A375 (cell line): ENCODE results near the gene AOAH. TPM values are rescaled to one million over a fixed set of nuclear protein-coding genes. Genes with fewer than 3 reads are reported as not detected.

Experiments
- total RNA-seq: library from RNA; depleted of rRNA; stranded (reverse); fragments of >200 nt; shearing (Covaris generic); gene quantifications from 2 replicates; pipeline ENCODE4 v1.2.3, GENCODE V29; 2014; rRNA removed

The AOAH gene
- 0.45 TPM in 1 of 2 replicates, not detected in the other for total RNA-seq

GRCh38 chr7:36723951-36724664 lies at the start of gene AOAH:
AOAH (minus strand) TSS chr7:36724494; CDS start chr7:36724148, 346 bp downstream.

